Fibroblast of skin of left biceps (primary cell): Measurements from ENCODE around the gene CD300H.
"Not testable (repeated sequence)": the region's sequence is repeated elsewhere in the genome, so short reads cannot be mapped to it uniquely, and the experiment has no call there.

Experiments used
- DNase-seq, 2 experiments: peaks; one replicate each; pipeline ENCODE4 v3.0.0-alpha.2; 2013; ENCODE audit warnings: low read depth in 2 of 2

The CD300H gene

GRCh38 chr17:74526681-74527080 lies 40.6 kb downstream of the CD300H start:
- no peak for DNase-seq

- no peak for DNase-seq
Measured at GRCh38 chr17:74525781-74526288, 41.5 kb downstream of the CD300H start.

GRCh38 chr17:74525465-74525725 lies 41.9 kb downstream of the CD300H start:
- DNase-seq, result no peak

- no peak for DNase-seq
Measured at GRCh38 chr17:74524653-74525464, 42.5 kb downstream of the CD300H start.

GRCh38 chr17:74523308-74523707 lies 44.0 kb downstream of the CD300H start:
- DNase-seq, result no peak

- no peak for DNase-seq
Measured at GRCh38 chr17:74522381-74523105, 44.8 kb downstream of the CD300H start.

- no peak for DNase-seq
Measured at GRCh38 chr17:74521701-74522201, 45.6 kb downstream of the CD300H start.

- no peak for DNase-seq
Measured at GRCh38 chr17:74520790-74521480, 46.4 kb downstream of the CD300H start.

- no peak for DNase-seq
Measured at GRCh38 chr17:74520016-74520434, 47.3 kb downstream of the CD300H start.

GRCh38 chr17:74518413-74518981 lies 48.8 kb downstream of the CD300H start:
- not testable (repeated sequence) for DNase-seq

- DNase-seq, result no peak
Measured at GRCh38 chr17:74516561-74517328, 50.6 kb downstream of the CD300H start.

- DNase-seq, result no peak
Measured at GRCh38 chr17:74515941-74516340, 51.4 kb downstream of the CD300H start.

GRCh38 chr17:74514632-74515334 lies 52.5 kb downstream of the CD300H start:
- no peak for DNase-seq

- no peak for DNase-seq
Measured at GRCh38 chr17:74513987-74514631, 53.2 kb downstream of the CD300H start.

GRCh38 chr17:74512624-74513091 lies 54.7 kb downstream of the CD300H start:
- DNase-seq, result no peak

GRCh38 chr17:74512036-74512435 lies 55.3 kb downstream of the CD300H start:
- DNase-seq, result no peak
